Gastrocnemius medialis (tissue), 4 donors: ENCODE results near the gene PLCG2.

Experiments used
- CTCF ChIP-seq, 5 experiments: fragments of 450-650 bp in 3 of 5; fragments of 200-600 bp in 2 of 5; sonication (generic) in 2 of 5; IDR thresholded peaks in 4 of 5; conservative IDR thresholded peaks in 1 of 5; 1 replicate in 4 of 5; 2 replicates in 1 of 5; pipeline ENCODE4 v1.5.1; 2016 to 2019; ENCODE audit warnings: antibody characterized with exemption in 5 of 5, mild to moderate bottlenecking in 3 of 5, moderate library complexity in 3 of 5
- POLR2A ChIP-seq, 2 donors: fragments of 450-650 bp; IDR thresholded peaks; one replicate each; pipeline ENCODE4 v1.6.1; 2017; ENCODE audit warnings: antibody characterized with exemption in 2 of 2, mild to moderate bottlenecking in 2 of 2, moderate library complexity in 2 of 2

- TF ChIP-seq CTCF (IDR thresholded peaks at IDR 0.05 in 4 of 5, conservative IDR thresholded peaks at IDR 0.05 in 1 of 5) (no peak), POLR2A (IDR thresholded peaks at IDR 0.05) (no peak)
Measured at GRCh38 chr16:81803332-81803731, 24.2 kb downstream of the PLCG2 start.
